ENCODE results near the gene NUP210L.

Gene NUP210L

GRCh38 chr1:154179946-154180687, 25.2 kb upstream of the NUP210L start:
- no peak for DNase-seq
- TF ChIP-seq POLR2A (IDR thresholded peaks at IDR 0.05; ENCODE audit: low read length) (no peak), GATA1 (IDR thresholded peaks at IDR 0.05; ENCODE audit: low read depth, low read length) (no peak)

GRCh38 chr1:154178911-154179811, 24.3 kb upstream of the NUP210L start:
- DNase-seq: peak; percentile 75 to 77

GRCh38 chr1:154178013-154178412, 23.1 kb upstream of the NUP210L start:
- peak; percentile 83 to 85 for DNase-seq
- TF ChIP-seq GATA1 (IDR thresholded peaks at IDR 0.05; ENCODE audit: low read depth, low read length): no peak
- TF ChIP-seq POLR2A (IDR thresholded peaks at IDR 0.05; ENCODE audit: low read length): peak; percentile 1

More at GRCh38 chr1:154178911-154179811, 24.3 kb upstream of the NUP210L start:
- TF ChIP-seq POLR2A (IDR thresholded peaks at IDR 0.05; ENCODE audit: low read length): no peak
- TF ChIP-seq GATA1 (IDR thresholded peaks at IDR 0.05; ENCODE audit: low read depth, low read length): no peak

GRCh38 chr1:154176337-154176736, 21.5 kb upstream of the NUP210L start:
- TF ChIP-seq GATA1 (IDR thresholded peaks at IDR 0.05; ENCODE audit: low read depth, low read length) (no peak), POLR2A (IDR thresholded peaks at IDR 0.05; ENCODE audit: low read length) (no peak)
- peak; percentile 18 to 64 for DNase-seq

GRCh38 chr1:154174654-154175053, 19.8 kb upstream of the NUP210L start:
- no peak for DNase-seq
- no peak for TF ChIP-seq POLR2A (IDR thresholded peaks at IDR 0.05; ENCODE audit: low read length)
- no peak for TF ChIP-seq GATA1 (IDR thresholded peaks at IDR 0.05; ENCODE audit: low read depth, low read length)

GRCh38 chr1:154171880-154172279, 17.0 kb upstream of the NUP210L start:
- TF ChIP-seq GATA1 (IDR thresholded peaks at IDR 0.05; ENCODE audit: low read depth, low read length) (no peak), POLR2A (IDR thresholded peaks at IDR 0.05; ENCODE audit: low read length) (no peak)
- no peak for DNase-seq

GRCh38 chr1:154171223-154171583, 16.3 kb upstream of the NUP210L start:
- no peak for DNase-seq
- no peak for TF ChIP-seq POLR2A (IDR thresholded peaks at IDR 0.05; ENCODE audit: low read length)
- no peak for TF ChIP-seq GATA1 (IDR thresholded peaks at IDR 0.05; ENCODE audit: low read depth, low read length)

GRCh38 chr1:154170547-154171222, 15.8 kb upstream of the NUP210L start:
- no peak for TF ChIP-seq GATA1 (IDR thresholded peaks at IDR 0.05; ENCODE audit: low read depth, low read length)
- DNase-seq: peak; percentile 38 to 80

- no peak for TF ChIP-seq POLR2A (IDR thresholded peaks at IDR 0.05; ENCODE audit: low read length)
- TF ChIP-seq GATA1 (IDR thresholded peaks at IDR 0.05; ENCODE audit: low read depth, low read length): no peak
- DNase-seq: no peak
These were observed 12.6 kb upstream of the NUP210L start for GRCh38 chr1:154167461-154167860.

GRCh38 chr1:154166207-154166606, 11.3 kb upstream of the NUP210L start:
- no peak for TF ChIP-seq POLR2A (IDR thresholded peaks at IDR 0.05; ENCODE audit: low read length)
- no peak for TF ChIP-seq GATA1 (IDR thresholded peaks at IDR 0.05; ENCODE audit: low read depth, low read length)

GRCh38 chr1:154159554-154159953, 4.7 kb upstream of the NUP210L start:
- TF ChIP-seq POLR2A (IDR thresholded peaks at IDR 0.05; ENCODE audit: low read length) (no peak), GATA1 (IDR thresholded peaks at IDR 0.05; ENCODE audit: low read depth, low read length) (no peak)
- peak; percentile 46 to 49 for DNase-seq

More at GRCh38 chr1:154166207-154166606, 11.3 kb upstream of the NUP210L start:
- DNase-seq: no peak

- no peak for DNase-seq
These were observed 3.6 kb upstream of the NUP210L start for GRCh38 chr1:154158307-154159125.

More at GRCh38 chr1:154158307-154159125, 3.6 kb upstream of the NUP210L start:
- no peak for TF ChIP-seq POLR2A (IDR thresholded peaks at IDR 0.05; ENCODE audit: low read length)
- TF ChIP-seq GATA1 (IDR thresholded peaks at IDR 0.05; ENCODE audit: low read depth, low read length): no peak
